ENCODE data around the gene TRPC4AP. TPM values are rescaled to one million over a fixed set of nuclear protein-coding genes. Genes with fewer than 3 reads are reported as not detected.

TRPC4AP gene
- total and polyA plus RNA-seq, 7 donors, result 24.0 to 61.8 (median 45.3) TPM

GRCh38 chr20:35002426-35003210 is 90.0 kb downstream of the TRPC4AP start:
- peaks cover 61 to 96% (median 83%) of the 10 kb centered on the region in 4 donors for H3K36me3 ChIP-seq
- WGBS, 2 donors, result 84 to 89% methylated on average over 10 of the region's 10 CpGs
- no peak overlapping the region for H3K4me3 ChIP-seq
- peaks cover 0 to 4% (median 2%) of the 10 kb centered on the region in 4 donors for H3K4me1 ChIP-seq
- no peaks in the 10 kb centered on the region for H3K27me3 ChIP-seq
- H3K27ac ChIP-seq, result no peak overlapping the region
- no peaks in the 10 kb centered on the region for H3K9me3 ChIP-seq
- TF ChIP-seq CTCF (IDR thresholded peaks at IDR 0.05) (no peak), POLR2A (IDR thresholded peaks at IDR 0.05) (no peak), POLR2AphosphoS5 (IDR thresholded peaks at IDR 0.05) (no peak), EP300 (IDR thresholded peaks at IDR 0.05) (no peak)
- intact Hi-C loops (cut with DNase I), result no loop called here
- peak; percentile 44 for DNase-seq

GRCh38 chr20:35001596-35002362 is 90.8 kb downstream of the TRPC4AP start:
- Histone ChIP-seq H3K9me3 (no peaks in the 10 kb centered on the region), H3K27ac (no peak overlapping the region), H3K4me3 (no peak overlapping the region), H3K36me3 (peaks cover 56 to 88% (median 77%) of the 10 kb centered on the region in 4 donors), H3K27me3 (no peaks in the 10 kb centered on the region), H3K4me1 (peaks cover 0 to 12% (median 10%) of the 10 kb centered on the region in 4 donors)
- intact Hi-C loops (cut with DNase I), result no loop called here
- TF ChIP-seq EP300 (IDR thresholded peaks at IDR 0.05), result no peak
- WGBS, 2 donors, result 90 to 92% methylated on average over 15 of the region's 15 CpGs
- DNase-seq, result no peak

DNA sequence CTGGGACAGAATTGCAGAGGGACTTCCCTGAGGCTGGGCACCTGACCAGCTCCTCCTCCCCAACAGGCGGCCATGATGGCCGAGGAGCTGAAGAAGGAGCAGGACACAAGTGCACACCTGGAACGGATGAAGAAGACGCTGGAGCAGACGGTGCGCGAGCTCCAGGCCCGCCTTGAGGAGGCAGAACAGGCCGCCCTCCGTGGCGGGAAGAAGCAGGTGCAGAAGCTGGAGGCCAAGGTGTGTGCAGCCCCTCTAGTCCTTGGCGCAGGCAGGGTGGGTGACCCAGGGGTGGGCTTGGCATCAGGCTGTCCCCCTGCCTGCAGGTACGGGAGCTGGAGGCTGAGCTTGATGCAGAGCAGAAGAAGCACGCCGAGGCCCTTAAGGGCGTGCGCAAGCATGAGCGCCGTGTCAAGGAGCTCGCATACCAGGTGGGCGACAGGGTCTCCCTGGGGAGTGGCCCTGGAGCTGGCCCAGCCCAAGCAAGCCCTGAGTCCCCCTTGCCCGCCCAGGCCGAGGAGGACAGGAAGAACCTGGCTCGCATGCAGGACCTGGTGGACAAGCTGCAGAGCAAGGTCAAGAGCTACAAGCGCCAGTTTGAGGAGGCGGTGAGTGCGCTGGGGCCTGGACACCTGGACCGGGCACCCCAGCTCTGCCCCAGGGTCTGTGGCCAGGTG is 91.5 kb downstream of the TRPC4AP start:
- WGBS, 2 donors, result 96% methylated on average over 28 of the region's 28 CpGs
- H3K27ac ChIP-seq, result no peak overlapping the region
- intact Hi-C loops (cut with DNase I), result no loop called here
- TF ChIP-seq EP300 (IDR thresholded peaks at IDR 0.05), result no peak
- no peak for TF ChIP-seq POLR2A (IDR thresholded peaks at IDR 0.05)
- TF ChIP-seq POLR2AphosphoS5 (IDR thresholded peaks at IDR 0.05), result no peak
- H3K36me3 ChIP-seq, result peaks cover 53 to 88% (median 76%) of the 10 kb centered on the region in 4 donors
- H3K4me3 ChIP-seq, result no peak overlapping the region
- no peaks in the 10 kb centered on the region for H3K9me3 ChIP-seq
- no peaks in the 10 kb centered on the region for H3K27me3 ChIP-seq
- DNase-seq, result no peak
- H3K4me1 ChIP-seq, result peaks cover 0 to 13% (median 11%) of the 10 kb centered on the region in 4 donors

GRCh38 chr20:35000311-35000921 is 92.2 kb downstream of the TRPC4AP start:
- intact Hi-C loops (cut with DNase I), result no loop called here
- H3K36me3 ChIP-seq, result peaks cover 47 to 88% (median 76%) of the 10 kb centered on the region in 4 donors
- no peak overlapping the region for H3K4me3 ChIP-seq
- WGBS, 2 donors, result 94 to 95% methylated on average over 28 of the region's 28 CpGs
- H3K27ac ChIP-seq, result no peak overlapping the region
- H3K27me3 ChIP-seq, result no peaks in the 10 kb centered on the region
- no peak for DNase-seq
- TF ChIP-seq POLR2A (IDR thresholded peaks at IDR 0.05) (no peak), POLR2AphosphoS5 (IDR thresholded peaks at IDR 0.05) (no peak), CTCF (IDR thresholded peaks at IDR 0.05) (no peak), EP300 (IDR thresholded peaks at IDR 0.05) (no peak)
- peaks cover 0 to 13% (median 11%) of the 10 kb centered on the region in 4 donors for H3K4me1 ChIP-seq
- H3K9me3 ChIP-seq, result no peaks in the 10 kb centered on the region

GRCh38 chr20:34999782-35000181 is 92.8 kb downstream of the TRPC4AP start:
- peaks cover 0 to 13% (median 11%) of the 10 kb centered on the region in 4 donors for H3K4me1 ChIP-seq
- H3K27ac ChIP-seq, result no peak overlapping the region
- no peaks in the 10 kb centered on the region for H3K9me3 ChIP-seq
- H3K27me3 ChIP-seq, result no peaks in the 10 kb centered on the region
- peaks cover 40 to 88% (median 71%) of the 10 kb centered on the region in 4 donors for H3K36me3 ChIP-seq
- TF ChIP-seq POLR2AphosphoS5 (IDR thresholded peaks at IDR 0.05) (no peak), CTCF (IDR thresholded peaks at IDR 0.05) (no peak), EP300 (IDR thresholded peaks at IDR 0.05) (no peak), POLR2A (IDR thresholded peaks at IDR 0.05) (no peak)
- DNase-seq, result no peak
- intact Hi-C loops (cut with DNase I), result no loop called here
- H3K4me3 ChIP-seq, result no peak overlapping the region
- WGBS, 2 donors, result 79 to 90% methylated on average over 10 of the region's 10 CpGs
